Mucosa of gallbladder (tissue), 1 donor: ENCODE data around the gene CENPT. TPM values are rescaled to one million over a fixed set of nuclear protein-coding genes. Genes with fewer than 3 reads are reported as not detected.
"Not testable (repeated sequence)": the region's sequence is repeated elsewhere in the genome, so short reads cannot be mapped to it uniquely, and the experiment has no call there.

Experiments
- DNase-seq: peaks from one replicate; pipeline ENCODE4 v3.0.0-alpha.2; 2020; ENCODE audit warnings: low spot score
- total RNA-seq: library from RNA; stranded (reverse); gene quantifications from one replicate; pipeline ENCODE4 v1.2.1, GENCODE V29; 2021
- donor health status: DM: no; HTN: no; CAD: no.

Gene CENPT
- total RNA-seq, 1 donor from 2014 or later, result 44.6 TPM

DNA sequence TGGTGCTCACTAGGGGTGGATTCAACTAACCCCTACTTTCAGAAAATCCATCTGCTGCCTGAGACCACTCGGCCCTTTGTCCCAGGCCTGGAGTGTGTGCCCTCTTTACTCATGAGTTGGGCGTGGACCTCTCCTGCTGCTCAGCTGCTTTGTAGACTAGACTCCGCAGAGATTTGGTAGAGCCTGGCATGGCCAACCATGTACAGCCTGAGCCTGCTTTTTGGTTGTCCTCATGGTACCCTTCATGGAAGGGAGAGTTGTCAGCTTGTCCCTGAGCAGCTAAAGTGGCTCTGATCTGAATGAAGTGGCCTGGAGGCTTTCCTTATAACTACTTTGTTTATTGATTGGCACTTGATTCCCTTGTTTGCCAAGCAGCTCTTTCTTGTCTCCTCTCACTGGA is 26.9 kb upstream of the CENPT start:
- no peak for DNase-seq

DNA sequence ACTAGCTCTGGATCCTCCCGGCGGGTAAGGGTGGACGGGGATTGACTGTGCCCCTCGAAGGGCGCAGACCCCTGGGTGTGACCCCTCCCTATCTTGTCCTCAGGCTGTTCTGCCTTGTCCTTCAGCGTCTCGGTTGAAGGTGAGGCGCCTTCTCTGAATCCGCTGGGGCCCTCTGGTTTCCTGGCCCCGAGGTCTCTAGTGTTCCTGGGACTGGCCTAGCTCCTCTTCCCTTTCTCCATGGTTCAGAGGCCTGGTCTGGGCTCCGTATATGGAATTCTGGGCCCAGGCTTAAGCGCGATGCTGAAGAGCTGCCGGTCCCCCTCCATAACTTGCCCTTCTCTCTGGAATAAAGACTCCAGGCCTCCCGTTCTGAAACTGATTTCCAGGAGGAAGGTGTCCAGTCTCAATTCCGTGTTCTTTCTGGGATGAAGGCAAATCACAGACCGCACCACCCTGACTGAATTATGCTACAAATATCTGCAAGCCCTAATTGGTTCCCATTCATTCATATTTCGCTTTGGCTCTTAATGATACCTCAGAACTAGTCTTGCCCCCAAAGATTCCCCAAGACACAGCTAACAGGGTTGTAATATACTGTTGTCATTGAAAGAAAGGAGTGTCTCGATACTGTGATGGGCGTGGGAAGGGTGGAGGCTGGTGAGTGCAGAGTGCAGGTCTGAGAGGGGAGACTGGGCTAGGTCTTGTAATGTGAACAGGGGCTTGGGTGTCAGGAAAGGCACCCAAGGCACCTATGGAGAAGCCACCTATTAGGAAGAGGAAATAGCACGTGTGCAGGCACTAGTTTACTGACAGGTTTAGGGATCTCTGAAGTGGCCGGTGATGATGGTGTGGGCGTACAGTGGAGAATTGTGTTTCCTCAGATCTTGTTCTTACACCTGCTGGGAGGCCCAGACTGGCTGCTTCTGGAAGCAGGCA is 26.2 kb upstream of the CENPT start:
- DNase-seq, result no peak

- peak; percentile 73 for DNase-seq
Observed at GRCh38 chr16:67872631-67873434, 25.3 kb upstream of the CENPT start, which contains the start of gene EDC4. Gene EDC4, plus strand, starts transcription at chr16:67873052. Its CDS starts 210 bp downstream, at chr16:67873262.

GRCh38 chr16:67872131-67872630 is 24.7 kb upstream of the CENPT start:
- no peak for DNase-seq

GRCh38 chr16:67871256-67871655 is 23.8 kb upstream of the CENPT start:
- no peak for DNase-seq

DNA sequence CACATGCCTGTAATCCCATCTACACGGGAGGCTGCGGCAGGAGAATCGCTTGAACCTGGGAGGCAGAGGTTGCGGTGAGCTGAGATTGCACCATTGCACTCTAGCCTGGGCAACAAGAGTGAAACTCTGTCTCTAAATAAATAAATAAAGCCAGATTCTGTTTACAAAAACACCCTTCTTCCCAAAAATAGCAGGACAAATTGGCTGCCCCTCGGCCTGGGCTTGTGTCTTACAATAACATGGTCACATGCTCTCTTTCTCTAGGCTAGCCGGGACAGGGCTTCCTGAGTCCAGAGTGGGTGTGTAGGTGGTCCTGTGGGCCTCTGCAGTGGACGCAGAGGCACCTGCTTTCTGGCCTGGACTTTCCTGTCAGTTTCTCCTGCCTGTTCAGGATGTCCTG is 22.2 kb upstream of the CENPT start:
- no peak for DNase-seq

- no peak for DNase-seq
Observed at GRCh38 chr16:67868290-67868689, 20.8 kb upstream of the CENPT start.

GRCh38 chr16:67865318-67865717 is 17.8 kb upstream of the CENPT start:
- DNase-seq, result no peak

GRCh38 chr16:67864594-67864993 is 17.1 kb upstream of the CENPT start:
- no peak for DNase-seq

- not testable (repeated sequence) for DNase-seq
Observed at GRCh38 chr16:67864044-67864443, 16.6 kb upstream of the CENPT start.

DNA sequence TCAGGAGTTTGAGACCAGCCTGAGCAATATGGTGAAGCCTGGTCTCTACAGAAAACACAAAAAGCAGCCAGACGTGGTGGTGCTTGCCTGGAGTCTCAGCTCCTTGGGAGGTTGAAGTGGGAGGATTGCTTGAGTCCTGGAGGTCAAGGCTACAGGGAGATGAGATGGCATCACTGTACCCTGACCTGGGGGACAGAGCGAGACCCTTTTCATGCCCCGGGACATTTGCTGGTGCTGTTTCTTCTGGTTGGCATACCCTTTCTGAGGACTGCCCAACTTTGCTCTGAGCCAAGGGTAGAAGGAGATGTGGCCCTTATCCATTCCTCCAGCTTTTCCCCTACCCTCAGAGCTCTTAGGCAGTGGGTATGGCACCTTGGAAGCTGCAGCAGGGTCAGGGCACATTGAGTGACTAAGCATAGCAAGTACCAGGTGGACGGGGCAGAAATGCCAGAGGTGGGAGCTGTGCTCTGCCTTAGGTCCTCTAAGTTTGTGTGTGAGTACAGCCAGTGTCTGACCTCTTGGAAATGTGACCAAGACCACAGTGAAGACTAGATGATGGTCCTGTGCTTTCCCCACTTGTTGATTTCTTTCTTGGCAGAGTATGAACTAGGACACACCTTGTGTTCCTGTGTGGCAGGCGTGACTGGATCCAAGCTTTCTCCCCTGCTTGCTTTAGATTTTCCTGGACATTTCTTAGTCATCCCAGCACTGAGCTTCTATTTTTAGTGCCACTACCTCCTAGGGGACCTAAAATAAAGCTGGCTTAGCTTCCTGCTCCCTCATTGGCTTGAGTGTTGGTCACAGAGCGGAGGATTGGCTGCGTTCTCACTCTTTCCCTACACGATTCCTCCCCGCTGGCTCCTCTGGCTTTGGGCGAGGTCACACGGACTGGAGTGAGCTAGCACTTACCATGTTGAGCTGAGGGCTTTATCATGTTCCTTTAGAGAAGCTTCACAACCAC is 15.4 kb upstream of the CENPT start:
- DNase-seq, result no peak

- no peak for DNase-seq
Observed at GRCh38 chr16:67861877-67862276, 14.4 kb upstream of the CENPT start.

DNA sequence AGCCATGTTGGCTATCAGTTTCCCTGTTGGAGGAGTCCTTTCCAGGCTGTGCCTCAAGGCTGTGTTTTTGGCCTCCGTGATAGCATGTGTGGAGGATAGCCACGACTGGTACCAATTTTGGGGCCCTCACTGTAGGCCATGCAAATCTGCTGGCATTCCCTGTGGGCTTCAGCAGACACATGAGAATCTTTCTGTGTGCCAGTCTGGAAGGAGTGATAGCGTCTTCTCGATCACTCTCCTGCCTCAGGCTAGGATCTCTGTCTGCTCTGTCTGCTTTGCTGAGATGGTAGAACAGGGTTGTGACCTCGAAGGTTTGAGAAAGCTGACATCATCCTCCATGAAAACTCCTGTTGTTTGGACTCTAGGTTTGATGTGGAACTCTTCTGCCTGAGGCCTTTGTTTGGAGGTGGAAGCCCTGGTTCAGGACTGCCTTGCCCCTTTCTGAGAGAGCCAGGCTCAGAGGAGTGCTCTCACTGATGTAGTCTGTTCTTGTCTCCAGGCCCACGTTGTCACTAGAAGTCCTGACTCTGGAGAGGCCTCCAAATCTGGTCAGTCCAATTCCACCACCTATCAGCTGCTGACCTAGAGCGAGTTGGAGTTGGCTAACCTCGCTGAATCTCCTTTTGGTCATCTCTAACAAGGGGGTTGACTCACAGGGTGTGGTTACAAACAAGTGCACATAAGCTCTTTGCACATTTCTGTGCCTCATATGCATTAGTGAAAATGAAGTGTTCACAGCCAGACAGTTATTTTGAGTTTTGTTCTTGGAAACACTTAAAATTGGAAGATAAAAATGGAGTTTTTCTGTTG is 13.3 kb upstream of the CENPT start:
- no peak for DNase-seq

DNA sequence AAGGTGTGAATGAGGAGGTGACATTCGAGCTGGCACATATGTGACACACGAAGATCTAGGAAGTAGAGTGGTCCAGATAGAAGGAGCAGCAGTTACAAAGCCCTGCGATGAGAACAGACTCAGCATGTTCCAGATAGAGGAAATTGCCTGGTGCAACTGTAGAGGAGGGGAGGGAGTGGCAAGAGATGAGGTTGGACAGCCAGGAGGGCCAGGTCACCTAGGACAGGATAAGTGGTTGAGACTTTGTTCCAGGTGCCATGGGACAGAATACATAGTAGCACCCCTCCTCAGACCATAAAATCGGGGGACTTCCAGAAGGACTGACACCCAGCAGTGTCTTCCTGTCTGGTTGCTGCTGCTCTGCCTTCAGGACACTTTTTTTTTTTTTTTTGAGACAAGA is 11.0 kb upstream of the CENPT start:
- no peak for DNase-seq

- DNase-seq, result peak; percentile 77
Observed at GRCh38 chr16:67857547-67858233, 10.2 kb upstream of the CENPT start.

DNA sequence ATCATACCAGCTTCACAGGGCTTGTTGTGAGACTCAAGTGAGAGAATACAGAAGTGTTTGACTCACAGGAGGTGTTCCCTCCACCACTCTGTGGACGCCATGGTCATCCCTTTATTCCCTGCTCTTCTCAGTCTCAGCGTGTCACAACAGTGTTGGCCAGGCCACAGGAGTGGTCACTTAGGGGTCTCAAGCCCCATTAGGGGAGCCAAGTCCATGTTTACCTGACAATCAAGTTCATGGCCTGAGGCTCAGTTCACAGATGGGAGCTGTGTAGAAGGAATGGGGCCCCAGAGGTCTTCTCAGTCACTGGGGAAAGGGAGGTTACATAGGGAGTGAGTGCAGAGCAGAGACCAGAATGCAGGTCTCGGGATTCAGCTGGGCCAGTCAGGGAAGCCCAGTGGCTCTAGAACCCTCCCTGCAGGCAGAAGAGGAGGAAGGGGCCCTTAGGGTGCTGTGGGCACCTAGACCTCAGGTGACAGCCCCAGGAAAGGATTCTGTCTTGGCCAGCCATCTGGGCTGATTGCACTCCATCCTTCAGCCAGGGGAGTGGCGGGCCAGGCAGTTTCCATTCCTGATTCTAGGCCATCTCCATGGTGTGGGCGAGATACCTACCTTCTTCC is 9.5 kb upstream of the CENPT start:
- DNase-seq, result no peak

DNA sequence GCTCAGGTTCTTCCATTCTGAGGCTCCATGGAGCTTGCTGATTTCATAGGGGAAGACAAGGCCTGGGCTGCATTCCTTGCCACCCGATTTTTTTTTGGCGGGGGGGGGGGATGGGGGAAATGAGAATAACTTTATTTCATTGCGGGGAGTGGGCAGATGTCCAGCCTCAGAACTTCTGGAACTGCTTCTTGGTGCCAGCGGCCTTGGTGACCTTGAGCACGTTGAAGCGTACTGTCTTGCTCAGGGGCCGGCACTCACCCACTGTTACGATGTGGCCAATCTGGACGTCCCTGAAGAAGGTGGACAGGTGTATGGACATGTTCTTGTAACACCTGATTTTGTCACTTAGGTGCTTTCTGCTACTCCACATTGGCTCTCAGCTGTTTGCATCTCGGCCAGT is 8.3 kb upstream of the CENPT start:
- DNase-seq, result no peak

- no peak for DNase-seq
Observed at GRCh38 chr16:67853670-67854069, 6.2 kb upstream of the CENPT start.

DNA sequence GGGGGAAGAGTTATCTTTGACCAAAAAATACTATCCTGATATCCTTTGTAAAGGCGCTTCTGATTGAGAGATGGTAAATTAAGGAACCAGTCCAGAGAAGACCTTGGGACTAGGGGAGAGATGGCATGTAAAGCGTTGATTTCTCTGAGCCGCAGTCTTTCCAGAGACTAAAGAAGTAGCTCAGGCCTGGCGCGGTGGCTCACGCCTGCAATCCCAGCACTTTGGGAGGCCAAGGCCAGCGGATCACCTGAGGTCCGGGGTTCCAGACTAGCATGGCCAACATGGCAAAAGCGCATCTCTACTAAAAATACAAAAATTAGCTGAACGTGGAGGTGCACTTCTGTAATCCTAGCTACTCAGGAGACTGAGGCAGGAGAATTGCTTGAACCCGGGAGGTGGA is 625 bp upstream of the CENPT start:
- DNase-seq, result no peak
